Measurements from ENCODE around the gene FSTL5. TPM values are rescaled to one million over a fixed set of nuclear protein-coding genes. Genes with fewer than 3 reads are reported as not detected.
A peak's percentile ranks its signal among the peaks of the same experiment; 100 is the strongest.

FSTL5 gene
- total RNA-seq, 4 donors from 2014 or later, result 4.8 to 13.5 (median 7.1) TPM

GRCh38 chr4:162149644-162150043, 14.2 kb downstream of the FSTL5 start:
- WGBS, 2 donors, result 70 to 80% methylated on average over 2 of the region's 2 CpGs
- TF ChIP-seq POLR2A (IDR thresholded peaks at IDR 0.05) (no peak), CTCF (IDR thresholded peaks at IDR 0.05) (no peak), EP300 (IDR thresholded peaks at IDR 0.05) (no peak)

DNA sequence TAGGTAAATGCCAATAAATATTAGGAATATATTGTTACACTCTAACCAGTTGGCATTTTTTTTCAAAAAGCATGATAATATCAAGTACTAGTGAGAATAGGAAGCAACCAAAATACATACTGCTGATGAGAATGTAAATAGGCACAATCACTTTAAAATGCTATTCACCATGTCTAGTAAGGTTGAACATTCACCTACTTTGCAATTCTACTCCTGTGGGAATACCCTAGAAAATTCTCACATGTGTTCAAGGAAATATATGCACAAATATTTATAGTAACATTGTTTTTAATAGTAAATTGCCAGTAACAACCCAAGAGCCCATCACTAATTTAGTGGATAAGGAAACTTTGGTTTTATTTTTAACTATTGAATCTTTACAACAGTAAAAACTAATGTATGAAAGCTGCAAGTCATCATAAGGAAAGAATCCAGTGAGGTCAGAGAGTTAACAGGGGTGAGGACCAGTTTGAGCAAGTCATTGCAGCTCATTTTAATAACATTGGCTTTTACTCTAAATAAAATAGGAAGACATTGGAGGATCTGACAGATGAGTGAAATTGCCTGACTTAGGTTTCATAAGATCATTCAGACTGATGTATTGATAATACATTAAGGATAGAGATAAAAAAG, 23.6 kb downstream of the FSTL5 start:
- Histone ChIP-seq H3K4me1 (no peaks in the 10 kb centered on the region), H3K36me3 (no peaks in the 10 kb centered on the region), H3K27ac (no peak overlapping the region), H3K27me3 (peaks cover 0 to 2% of the 10 kb centered on the region in 2 donors), H3K4me3 (no peak overlapping the region), H3K9me3 (no peaks in the 10 kb centered on the region)
- no peak for DNase-seq (ENCODE audit: low spot score in 2 of 2)
- no peak for TF ChIP-seq CTCF (IDR thresholded peaks at IDR 0.05)
- TF ChIP-seq EP300 (IDR thresholded peaks at IDR 0.05), result no peak

More at GRCh38 chr4:162149644-162150043, 14.2 kb downstream of the FSTL5 start:
- H3K36me3 ChIP-seq, result no peaks in the 10 kb centered on the region
- no peak overlapping the region for H3K27ac ChIP-seq
- no peak overlapping the region for H3K4me3 ChIP-seq
- H3K9me3 ChIP-seq, result no peaks in the 10 kb centered on the region
- DNase-seq (ENCODE audit: low spot score in 2 of 2), result no peak
- peaks cover 0 to 2% (median 0%) of the 10 kb centered on the region in 4 donors for H3K4me1 ChIP-seq
- no peaks in the 10 kb centered on the region for H3K27me3 ChIP-seq

GRCh38 chr4:162139412-162139811, 24.4 kb downstream of the FSTL5 start:
- Histone ChIP-seq H3K4me3 (no peak overlapping the region), H3K4me1 (no peaks in the 10 kb centered on the region), H3K36me3 (no peaks in the 10 kb centered on the region), H3K9me3 (no peaks in the 10 kb centered on the region), H3K27ac (no peak overlapping the region), H3K27me3 (peaks cover 0 to 2% of the 10 kb centered on the region in 2 donors)
- no peak for DNase-seq (ENCODE audit: low spot score in 2 of 2)
- WGBS, 2 donors, result 82 to 91% methylated on average over 2 of the region's 2 CpGs
- TF ChIP-seq EP300 (IDR thresholded peaks at IDR 0.05), result no peak
- no peak for TF ChIP-seq CTCF (IDR thresholded peaks at IDR 0.05)
- no peak for TF ChIP-seq POLR2A (IDR thresholded peaks at IDR 0.05)

DNA sequence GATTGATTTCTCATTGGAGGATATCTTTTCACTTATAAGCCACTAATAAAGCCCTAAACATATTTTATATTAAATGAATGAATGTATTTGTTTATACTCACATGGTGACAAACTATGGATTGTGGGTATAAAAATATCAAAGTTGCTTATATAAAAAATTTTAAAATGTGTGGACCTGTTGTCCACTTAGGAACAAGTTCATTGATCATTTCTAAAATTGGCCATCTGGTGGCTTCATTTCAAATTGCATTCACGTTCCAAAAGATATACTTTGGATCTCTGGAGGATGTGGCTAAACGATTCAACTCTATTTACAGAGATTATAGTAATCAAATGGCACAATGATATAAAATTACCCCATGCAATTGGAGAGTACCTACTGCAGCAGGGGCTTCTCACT, 32.5 kb downstream of the FSTL5 start:
- H3K27ac ChIP-seq, result no peak overlapping the region
- H3K9me3 ChIP-seq, result no peaks in the 10 kb centered on the region
- no peaks in the 10 kb centered on the region for H3K27me3 ChIP-seq
- no peak overlapping the region for H3K4me3 ChIP-seq
- WGBS, 2 donors, result 38 to 42% methylated on average over 2 of the region's 2 CpGs
- TF ChIP-seq CTCF (IDR thresholded peaks at IDR 0.05) (peak in 1 of 5 experiments; percentile 21), EP300 (IDR thresholded peaks at IDR 0.05) (no peak), POLR2A (IDR thresholded peaks at IDR 0.05) (no peak)
- H3K4me1 ChIP-seq, result no peaks in the 10 kb centered on the region
- H3K36me3 ChIP-seq, result no peaks in the 10 kb centered on the region
- DNase-seq (ENCODE audit: low spot score in 2 of 2), result no peak

GRCh38 chr4:162126729-162127128, 37.1 kb downstream of the FSTL5 start:
- Histone ChIP-seq H3K9me3 (no peaks in the 10 kb centered on the region), H3K27me3 (no peaks in the 10 kb centered on the region), H3K4me3 (no peak overlapping the region), H3K4me1 (no peaks in the 10 kb centered on the region), H3K27ac (no peak overlapping the region), H3K36me3 (no peaks in the 10 kb centered on the region)
- no peak for DNase-seq (ENCODE audit: low spot score in 2 of 2)
- no peak for TF ChIP-seq CTCF (IDR thresholded peaks at IDR 0.05)
- TF ChIP-seq POLR2A (IDR thresholded peaks at IDR 0.05), result no peak
- no peak for TF ChIP-seq EP300 (IDR thresholded peaks at IDR 0.05)
- 64 to 73% methylated on average over 3 of the region's 3 CpGs for WGBS, 2 donors
